GM23248 (cell line): ENCODE results near the gene ZNF346.

Experiments used
- EZH2 ChIP-seq: fragments of 200-600 bp; sonication (generic); IDR thresholded peaks from 2 replicates; pipeline ENCODE4 v1.6.1; 2018; ENCODE audit warnings: antibody characterized with exemption, mild to moderate bottlenecking; ENCODE audit not compliant: insufficient read depth, poor library complexity, severe bottlenecking
- EZH2phosphoT487 ChIP-seq: fragments of 200-600 bp; sonication (generic); IDR thresholded peaks from 2 replicates; pipeline ENCODE4 v1.6.1; 2018; ENCODE audit warnings: antibody characterized with exemption, moderate library complexity, mild to moderate bottlenecking, low read depth; ENCODE audit not compliant: insufficient read depth

GRCh38 chr5:177097016-177097985 lies 74.8 kb downstream of the ZNF346 start:
- no peak for TF ChIP-seq EZH2phosphoT487
- TF ChIP-seq EZH2: no peak
